Activated CD4-positive, alpha-beta T cell treated with anti-CD3 and anti-CD28 coated beads, Interleukin-2, amount 10 ng/mL, durations not matched to agents 24 days and 14 days (primary cell): ENCODE results near the gene MMS22L. TPM values are rescaled to one million over a fixed set of nuclear protein-coding genes. Genes with fewer than 3 reads are reported as not detected.
"Not testable (repeated sequence)": the region's sequence is repeated elsewhere in the genome, so short reads cannot be mapped to it uniquely, and the experiment has no call there.

Experiments used
- DNase-seq: peaks from one replicate; pipeline ENCODE4 v3.0.0; 2022
- H3K27ac Mint-ChIP-seq: one replicate; pipeline ENCODE4 v1.8.0; 2022; ENCODE audit warnings: mild to moderate bottlenecking, mixed read lengths
- H3K27me3 Mint-ChIP-seq: one replicate; pipeline ENCODE4 v1.8.0; 2022; ENCODE audit warnings: mixed read lengths
- H3K36me3 Mint-ChIP-seq: one replicate; pipeline ENCODE4 v1.8.0; 2022; ENCODE audit warnings: low read depth, mild to moderate bottlenecking, mixed read lengths
- H3K4me1 Mint-ChIP-seq: one replicate; pipeline ENCODE4 v1.8.0; 2021; ENCODE audit warnings: mixed read lengths
- H3K4me3 Mint-ChIP-seq: one replicate; pipeline ENCODE4 v1.8.0; 2022; ENCODE audit warnings: mild to moderate bottlenecking, moderate library complexity, mixed read lengths
- H3K9me3 Mint-ChIP-seq: one replicate; pipeline ENCODE4 v1.8.0; 2021; ENCODE audit warnings: mixed read lengths
- intact Hi-C: fragments of 100-400 bp; cut with micrococcal nuclease; formaldehyde crosslinking; loops from one replicate; pipeline ENCODE4 v1.15.1; 2023
- total RNA-seq: library from RNA; stranded (reverse); gene quantifications from 2 replicates; pipeline ENCODE4 v1.2.3, GENCODE V29; 2022

Gene MMS22L
- total RNA-seq, 1 donor from 2014 or later = 65.2 TPM

- intact Hi-C loops = no loop called here
- Mint-ChIP-seq H3K4me3 (no peak overlapping the region), H3K36me3 (peaks cover 12% of the 10 kb centered on the region), H3K27me3 (no peaks in the 10 kb centered on the region), H3K27ac (no peak overlapping the region), H3K9me3 (no peaks in the 10 kb centered on the region), H3K4me1 (peaks cover 5% of the 10 kb centered on the region)
- DNase-seq = no peak
Observed at GRCh38 chr6:97203343-97203742, 79.7 kb downstream of the MMS22L start.

- no peaks in the 10 kb centered on the region for H3K27me3 Mint-ChIP-seq
- peaks cover 23% of the 10 kb centered on the region for H3K36me3 Mint-ChIP-seq
- DNase-seq = no peak
- H3K4me3 Mint-ChIP-seq = no peak overlapping the region
- intact Hi-C loops = no loop called here
- H3K4me1 Mint-ChIP-seq = peaks cover 2% of the 10 kb centered on the region
- no peaks in the 10 kb centered on the region for H3K9me3 Mint-ChIP-seq
- no peak overlapping the region for H3K27ac Mint-ChIP-seq
Observed at GRCh38 chr6:97198046-97198565, 84.9 kb downstream of the MMS22L start.

- Mint-ChIP-seq H3K4me1 (no peaks in the 10 kb centered on the region), H3K27ac (no peak overlapping the region), H3K9me3 (no peaks in the 10 kb centered on the region), H3K27me3 (no peaks in the 10 kb centered on the region), H3K36me3 (peaks cover 13% of the 10 kb centered on the region), H3K4me3 (no peak overlapping the region)
- DNase-seq = no peak
- intact Hi-C loops = no loop called here
Observed at GRCh38 chr6:97195117-97195516, 87.9 kb downstream of the MMS22L start.

DNA sequence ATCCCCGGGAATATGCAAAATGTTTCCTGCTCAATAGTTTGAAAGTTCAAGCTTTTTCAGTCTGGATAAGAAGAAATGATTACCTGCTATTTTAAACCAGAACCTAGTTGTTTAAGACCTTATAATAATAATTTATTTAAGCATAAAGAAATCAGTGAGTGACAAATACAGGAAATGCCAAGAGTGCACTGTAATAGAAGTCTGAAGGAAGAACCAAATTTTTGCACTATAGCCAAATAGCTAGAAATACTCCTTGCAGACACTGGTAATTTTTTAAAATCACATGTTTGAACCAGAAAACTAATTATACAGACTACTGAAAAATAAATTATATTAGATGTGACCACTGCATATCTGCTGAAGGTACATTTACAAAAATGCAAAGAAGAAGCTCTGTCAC, 93.2 kb downstream of the MMS22L start:
- Mint-ChIP-seq H3K27me3 (no peaks in the 10 kb centered on the region), H3K36me3 (peaks cover 3% of the 10 kb centered on the region), H3K9me3 (no peaks in the 10 kb centered on the region), H3K4me1 (no peaks in the 10 kb centered on the region), H3K4me3 (no peak overlapping the region), H3K27ac (no peak overlapping the region)
- DNase-seq = no peak
- intact Hi-C loops = loop anchor here (5.0 kb wide), 1 partner anchor 93 kb away; the partner anchor contains the start of gene MMS22L

GRCh38 chr6:97187951-97188350, 95.1 kb downstream of the MMS22L start:
- H3K27ac Mint-ChIP-seq = no peak overlapping the region
- DNase-seq = no peak
- intact Hi-C loops = loop anchor here (2.0 to 5.0 kb wide), 3 partner anchors 94 to 249 kb away; partner anchors contain the start of gene MMS22L

DNA sequence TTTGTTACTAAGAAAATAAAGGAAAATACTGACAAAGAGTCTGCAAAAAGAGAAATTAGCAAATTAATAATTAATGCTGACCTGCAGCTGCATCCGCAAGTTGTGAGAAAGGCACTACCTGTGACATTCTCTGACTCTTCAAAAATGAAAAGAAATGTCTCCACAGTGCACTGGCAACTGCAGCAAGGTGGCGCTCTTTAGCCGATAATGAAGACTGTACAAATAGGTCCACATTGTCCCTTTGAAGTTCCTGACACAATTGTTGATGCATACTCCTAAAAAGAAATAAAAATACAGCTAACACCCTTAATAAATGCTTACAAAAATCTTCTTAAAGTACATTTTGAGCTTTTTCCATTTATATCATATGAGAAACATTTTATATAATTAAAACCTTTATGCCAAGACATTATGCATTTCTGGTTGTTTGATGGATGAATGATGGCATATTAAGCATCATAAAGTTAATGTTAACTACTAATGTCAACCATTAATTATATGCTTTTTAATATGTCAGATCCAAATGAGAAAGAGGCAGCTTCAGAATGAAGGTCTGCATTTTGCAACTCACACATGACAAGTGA, 96.5 kb downstream of the MMS22L start:
- Mint-ChIP-seq H3K9me3 (no peaks in the 10 kb centered on the region), H3K27me3 (no peaks in the 10 kb centered on the region), H3K4me1 (no peaks in the 10 kb centered on the region), H3K36me3 (no peaks in the 10 kb centered on the region), H3K4me3 (no peak overlapping the region), H3K27ac (no peak overlapping the region)
- intact Hi-C loops = loop anchor here (1.0 to 5.0 kb wide), 4 partner anchors 96 to 250 kb away; partner anchors contain the start of gene MMS22L
- peak; percentile 89 for DNase-seq

More at GRCh38 chr6:97187951-97188350, 95.1 kb downstream of the MMS22L start:
- H3K27me3 Mint-ChIP-seq = no peaks in the 10 kb centered on the region
- H3K9me3 Mint-ChIP-seq = no peaks in the 10 kb centered on the region
- H3K4me3 Mint-ChIP-seq = no peak overlapping the region
- no peaks in the 10 kb centered on the region for H3K36me3 Mint-ChIP-seq
- no peaks in the 10 kb centered on the region for H3K4me1 Mint-ChIP-seq

DNA sequence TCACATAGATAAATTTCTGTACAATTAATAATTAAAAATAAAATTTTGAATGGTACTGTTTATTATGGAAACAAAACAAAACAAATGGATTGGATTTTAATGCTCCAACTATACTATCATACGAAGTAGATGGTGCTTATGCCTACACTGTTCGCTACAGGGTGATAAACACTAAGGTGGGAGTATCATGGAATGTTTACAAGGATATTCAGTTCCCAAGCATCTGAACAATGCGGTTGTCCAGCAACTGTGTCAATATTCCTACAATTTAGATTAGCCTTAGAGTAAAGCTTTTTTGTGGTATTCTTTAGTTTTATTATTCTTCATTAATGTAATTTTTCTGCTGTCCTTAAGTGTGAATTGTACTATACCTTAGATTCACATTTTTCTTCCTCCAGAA, 105.1 kb downstream of the MMS22L start:
- H3K4me1 Mint-ChIP-seq = peaks cover 3% of the 10 kb centered on the region
- H3K27ac Mint-ChIP-seq = no peak overlapping the region
- peaks cover 3% of the 10 kb centered on the region for H3K9me3 Mint-ChIP-seq
- intact Hi-C loops = no loop called here
- H3K4me3 Mint-ChIP-seq = no peak overlapping the region
- no peak for DNase-seq
- H3K27me3 Mint-ChIP-seq = no peaks in the 10 kb centered on the region
- peaks cover 21% of the 10 kb centered on the region for H3K36me3 Mint-ChIP-seq

DNA sequence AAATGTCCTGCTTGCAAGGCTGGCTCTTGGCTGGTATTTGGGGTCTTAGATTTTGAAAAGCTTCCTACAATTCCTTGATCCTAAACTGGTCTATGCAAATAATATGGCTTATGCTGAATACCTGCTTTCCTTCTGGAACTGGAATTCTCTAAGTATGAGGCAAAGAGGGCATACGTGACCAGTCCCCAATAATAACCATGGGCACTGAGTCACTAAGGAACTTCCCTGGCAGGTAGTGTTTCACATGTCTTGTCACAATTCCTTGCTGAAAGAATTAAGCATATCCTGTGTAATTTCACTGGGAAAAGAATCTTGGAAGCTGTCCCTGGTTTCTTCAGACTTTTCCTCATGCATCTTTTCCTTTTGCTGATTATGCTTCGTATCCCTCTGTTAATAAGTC, 106.5 kb downstream of the MMS22L start:
- Mint-ChIP-seq H3K36me3 (peaks cover 27% of the 10 kb centered on the region), H3K4me1 (peaks cover 3% of the 10 kb centered on the region), H3K27ac (no peak overlapping the region), H3K4me3 (no peak overlapping the region), H3K27me3 (no peaks in the 10 kb centered on the region), H3K9me3 (peaks cover 3% of the 10 kb centered on the region)
- DNase-seq = no peak
- intact Hi-C loops = no loop called here

DNA sequence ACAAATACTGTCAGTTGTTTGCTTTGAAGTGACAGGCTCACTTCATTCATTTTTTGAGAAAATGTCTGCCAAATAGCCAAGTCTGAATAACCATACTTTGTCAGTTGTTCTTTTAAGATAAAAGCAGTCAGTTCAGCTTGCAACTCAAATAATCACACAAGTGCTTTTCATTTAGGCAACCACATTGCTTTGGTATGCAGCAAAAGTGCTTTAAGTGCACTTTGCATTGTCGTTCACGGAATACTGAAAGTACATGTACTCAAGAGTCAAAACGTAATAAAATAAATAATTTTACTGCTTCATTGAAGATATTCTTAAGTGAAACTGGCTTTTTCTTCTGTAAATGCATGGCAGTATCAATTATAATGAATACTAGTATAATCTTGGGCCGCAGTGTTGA, 107.2 kb downstream of the MMS22L start:
- peaks cover 1% of the 10 kb centered on the region for H3K4me1 Mint-ChIP-seq
- peaks cover 3% of the 10 kb centered on the region for H3K9me3 Mint-ChIP-seq
- intact Hi-C loops = no loop called here
- H3K27ac Mint-ChIP-seq = no peak overlapping the region
- no peak overlapping the region for H3K4me3 Mint-ChIP-seq
- no peaks in the 10 kb centered on the region for H3K27me3 Mint-ChIP-seq
- DNase-seq = no peak
- peaks cover 28% of the 10 kb centered on the region for H3K36me3 Mint-ChIP-seq

GRCh38 chr6:97174471-97174870, 108.5 kb downstream of the MMS22L start:
- H3K4me3 Mint-ChIP-seq = no peak overlapping the region

DNA sequence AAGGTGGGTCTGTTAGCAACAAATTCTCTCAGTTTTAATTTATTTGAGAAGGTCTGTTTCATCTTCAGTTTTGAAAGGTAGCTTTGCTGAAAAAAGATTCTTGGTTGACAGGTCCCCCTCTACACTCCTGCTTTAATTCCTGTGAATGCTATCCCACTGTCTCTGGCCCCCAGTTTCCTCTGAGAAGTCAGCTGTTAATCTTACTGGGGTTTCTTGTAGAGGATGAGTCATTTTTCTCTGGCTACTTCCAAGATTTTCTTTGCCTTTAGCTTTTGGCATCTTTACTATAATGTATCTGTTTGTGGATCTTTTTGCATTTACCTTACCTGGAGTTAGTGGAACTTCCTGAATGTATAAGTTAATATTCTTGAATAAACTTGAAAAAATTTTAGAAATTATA, 122.7 kb downstream of the MMS22L start:
- peaks cover 71% of the 10 kb centered on the region for H3K36me3 Mint-ChIP-seq
- DNase-seq = no peak
- no peak overlapping the region for H3K27ac Mint-ChIP-seq
- no peaks in the 10 kb centered on the region for H3K27me3 Mint-ChIP-seq
- no peaks in the 10 kb centered on the region for H3K4me1 Mint-ChIP-seq
- intact Hi-C loops = no loop called here
- peaks cover 23% of the 10 kb centered on the region for H3K9me3 Mint-ChIP-seq
- no peak overlapping the region for H3K4me3 Mint-ChIP-seq

More at GRCh38 chr6:97174471-97174870, 108.5 kb downstream of the MMS22L start:
- peaks cover 1% of the 10 kb centered on the region for H3K4me1 Mint-ChIP-seq
- intact Hi-C loops = no loop called here
- H3K27ac Mint-ChIP-seq = no peak overlapping the region
- DNase-seq = no peak
- H3K36me3 Mint-ChIP-seq = peaks cover 30% of the 10 kb centered on the region
- H3K27me3 Mint-ChIP-seq = no peaks in the 10 kb centered on the region
- H3K9me3 Mint-ChIP-seq = peaks cover 3% of the 10 kb centered on the region

DNA sequence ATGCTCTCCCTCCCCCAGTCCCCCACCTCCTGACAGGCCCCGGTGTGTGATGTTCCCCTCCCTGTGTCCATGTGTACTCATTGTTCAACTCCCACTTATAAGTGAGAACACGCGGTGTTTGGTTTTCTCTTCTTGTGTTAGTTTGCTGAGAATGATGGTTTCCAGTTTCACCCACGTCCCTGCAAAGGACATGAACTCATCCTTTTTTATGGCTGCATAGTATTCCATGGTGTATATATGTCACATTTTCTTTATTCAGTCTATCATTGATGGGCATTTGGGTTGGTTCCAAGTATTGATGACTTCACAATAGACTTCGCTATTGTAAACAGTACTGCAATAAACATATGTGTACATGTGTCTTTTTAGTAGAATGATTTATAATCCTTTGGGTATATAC, 127.6 kb downstream of the MMS22L start:
- peaks cover 26% of the 10 kb centered on the region for H3K9me3 Mint-ChIP-seq
- intact Hi-C loops, H3K4me3 Mint-ChIP-seq, H3K27me3 Mint-ChIP-seq, DNase-seq, H3K4me1 Mint-ChIP-seq, H3K27ac Mint-ChIP-seq: not testable (repeated sequence)
- H3K36me3 Mint-ChIP-seq = peaks cover 62% of the 10 kb centered on the region

- no peak for DNase-seq
- H3K4me1 Mint-ChIP-seq = peaks cover 1% of the 10 kb centered on the region
- no peaks in the 10 kb centered on the region for H3K27me3 Mint-ChIP-seq
- H3K4me3 Mint-ChIP-seq = no peak overlapping the region
- intact Hi-C loops = no loop called here
- H3K9me3 Mint-ChIP-seq = peaks cover 26% of the 10 kb centered on the region
- H3K27ac Mint-ChIP-seq = no peak overlapping the region
- H3K36me3 Mint-ChIP-seq = peaks cover 63% of the 10 kb centered on the region
Observed at GRCh38 chr6:97154015-97154414, 129.0 kb downstream of the MMS22L start.

GRCh38 chr6:97151601-97152000, 131.4 kb downstream of the MMS22L start:
- DNase-seq = no peak
- Mint-ChIP-seq H3K36me3 (peaks cover 43% of the 10 kb centered on the region), H3K27me3 (no peaks in the 10 kb centered on the region), H3K4me1 (peaks cover 1% of the 10 kb centered on the region), H3K27ac (no peak overlapping the region), H3K4me3 (no peak overlapping the region), H3K9me3 (peaks cover 11% of the 10 kb centered on the region)
- intact Hi-C loops = no loop called here

DNA sequence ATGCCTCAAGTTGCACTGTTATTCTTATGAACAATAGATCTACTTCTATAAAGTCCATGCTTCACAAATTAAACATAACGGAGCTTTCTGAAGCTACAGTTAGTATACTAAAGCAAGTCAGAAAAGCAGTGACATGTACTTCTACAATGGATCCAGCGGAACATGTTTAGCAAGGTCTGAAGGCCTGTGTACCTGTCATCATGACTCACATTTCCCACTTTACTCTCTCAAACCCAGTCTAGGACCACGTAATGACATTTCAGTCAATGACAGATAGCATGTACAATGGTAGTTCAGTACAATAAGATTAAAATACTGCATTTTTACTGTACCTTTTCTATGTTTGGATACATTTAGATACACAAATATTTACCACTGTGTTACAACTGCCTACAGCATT, 132.1 kb downstream of the MMS22L start:
- intact Hi-C loops = no loop called here
- Mint-ChIP-seq H3K4me1 (peaks cover 1% of the 10 kb centered on the region), H3K4me3 (no peak overlapping the region), H3K27ac (peak overlapping the region; percentile 12), H3K9me3 (peaks cover 6% of the 10 kb centered on the region), H3K36me3 (peaks cover 38% of the 10 kb centered on the region), H3K27me3 (no peaks in the 10 kb centered on the region)
- DNase-seq = no peak
